Thyroid gland (tissue), 4 donors: Measurements from ENCODE around the gene ADAM12.

Experiments
- CTCF ChIP-seq, 6 experiments: fragments of 200-600 bp in 3 of 6; fragments of 450-650 bp in 3 of 6; sonication (generic) in 3 of 6; IDR thresholded peaks; one replicate each; pipeline ENCODE4 v1.5.1; 2016 to 2019; ENCODE audit warnings: antibody characterized with exemption in 6 of 6, mild to moderate bottlenecking in 2 of 6, inconsistent platforms in 1 of 6, moderate library complexity in 1 of 6
- POLR2A ChIP-seq, 2 donors: fragments of 450-650 bp; IDR thresholded peaks; one replicate each; pipeline ENCODE4 v1.6.1; 2017; ENCODE audit warnings: antibody characterized with exemption in 2 of 2, mild to moderate bottlenecking in 2 of 2, moderate library complexity in 1 of 2

GRCh38 chr10:126119599-126119998, 268.7 kb downstream of the ADAM12 start:
- TF ChIP-seq POLR2A (IDR thresholded peaks at IDR 0.05) (no peak), CTCF (IDR thresholded peaks at IDR 0.05) (no peak)
